NCI-H2029 (cell line): Measurements from ENCODE around the gene LAMA5.

Source experiments
- DNase-seq: peaks from one replicate; lab custom pipeline; 2025; lab: John Stamatoyannopoulos, UW

LAMA5 gene

GRCh38 chr20:62267543-62267942 is 99.6 kb downstream of the LAMA5 start:
- DNase-seq: no peak

- no peak for DNase-seq
These were observed 100.3 kb downstream of the LAMA5 start for GRCh38 chr20:62266851-62267250.

GRCh38 chr20:62266340-62266739 is 100.8 kb downstream of the LAMA5 start:
- no peak for DNase-seq

GRCh38 chr20:62265365-62265764 is 101.7 kb downstream of the LAMA5 start:
- DNase-seq: no peak

GRCh38 chr20:62263396-62263795 is 103.7 kb downstream of the LAMA5 start:
- DNase-seq: no peak

GRCh38 chr20:62262064-62262463 is 105.0 kb downstream of the LAMA5 start:
- no peak for DNase-seq

- no peak for DNase-seq
These were observed 107.9 kb downstream of the LAMA5 start for GRCh38 chr20:62259294-62259565.
